Stimulated activated CD8-positive, alpha-beta memory T cell treated with anti-CD3 and anti-CD28 coated beads, Interleukin-15, amount 100 ng/mL, for 48 hours (primary cell): Measurements from ENCODE around the gene CXCL16.
"Not testable (repeated sequence)": the region's sequence is repeated elsewhere in the genome, so short reads cannot be mapped to it uniquely, and the experiment has no call there.

Experiments used
- DNase-seq, 2 donors: peaks; one replicate each; pipeline ENCODE4 v3.0.0-alpha.2; 2020; ENCODE audit warnings: low read depth in 2 of 2

The CXCL16 gene

DNA sequence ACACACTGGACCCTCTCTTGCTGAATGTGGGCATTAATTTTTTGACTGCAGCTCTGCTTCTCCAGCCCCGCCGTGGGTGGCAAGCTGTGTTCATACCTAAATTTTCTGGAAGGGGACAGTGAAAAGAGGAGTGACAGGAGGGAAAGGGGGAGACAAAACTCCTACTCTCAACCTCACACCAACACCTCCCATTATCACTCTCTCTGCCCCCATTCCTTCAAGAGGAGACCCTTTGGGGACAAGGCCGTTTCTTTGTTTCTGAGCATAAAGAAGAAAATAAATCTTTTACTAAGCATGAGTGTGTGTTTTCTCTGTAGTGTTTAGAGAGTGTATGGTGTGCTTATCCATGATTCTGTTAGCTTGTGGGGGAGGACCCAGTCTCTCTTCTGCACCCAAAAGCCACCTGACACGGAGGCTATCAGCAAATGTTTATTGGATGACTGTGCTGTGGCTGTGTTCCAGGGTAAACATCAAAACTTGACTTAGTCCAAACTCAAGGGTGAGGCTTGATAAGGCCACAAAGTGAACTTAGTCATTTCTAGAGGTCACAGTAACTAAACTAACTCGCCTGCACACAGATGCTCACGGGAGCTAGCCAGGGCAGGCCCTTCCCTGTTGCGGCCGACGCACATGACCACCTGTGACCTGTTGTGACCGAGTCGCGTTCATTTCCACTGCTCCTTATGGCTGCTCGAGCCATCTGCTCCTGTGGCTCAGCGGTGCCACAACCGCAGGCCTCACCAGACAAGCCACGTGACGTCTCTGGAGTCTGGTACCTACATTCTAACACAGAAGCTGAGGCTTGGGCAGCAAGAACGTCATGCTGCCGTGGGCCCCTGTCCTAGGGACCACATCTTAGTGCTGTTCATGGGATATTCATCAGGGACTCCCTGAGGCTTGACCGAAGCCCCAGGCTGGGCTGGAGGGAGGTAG is 18.3 kb downstream of the CXCL16 start:
- DNase-seq, result no peak

DNA sequence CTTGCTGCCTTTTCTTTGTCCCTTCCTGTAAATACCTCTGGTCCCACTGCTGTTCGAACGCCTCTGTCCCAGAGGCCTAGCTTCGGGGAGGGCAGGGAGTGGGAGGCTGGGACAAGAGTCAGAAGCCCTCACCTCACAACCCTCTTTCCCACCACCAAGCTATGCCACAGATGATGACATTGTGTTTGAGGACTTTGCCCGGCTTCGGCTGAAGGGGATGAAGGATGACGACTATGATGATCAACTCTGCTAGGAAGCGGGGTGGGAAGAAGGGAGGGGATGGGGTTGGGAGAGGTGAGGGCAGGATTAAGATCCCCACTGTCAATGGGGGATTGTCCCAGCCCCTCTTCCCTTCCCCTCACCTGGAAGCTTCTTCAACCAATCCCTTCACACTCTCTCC is 18.9 kb downstream of the CXCL16 start:
- DNase-seq, result no peak

DNA sequence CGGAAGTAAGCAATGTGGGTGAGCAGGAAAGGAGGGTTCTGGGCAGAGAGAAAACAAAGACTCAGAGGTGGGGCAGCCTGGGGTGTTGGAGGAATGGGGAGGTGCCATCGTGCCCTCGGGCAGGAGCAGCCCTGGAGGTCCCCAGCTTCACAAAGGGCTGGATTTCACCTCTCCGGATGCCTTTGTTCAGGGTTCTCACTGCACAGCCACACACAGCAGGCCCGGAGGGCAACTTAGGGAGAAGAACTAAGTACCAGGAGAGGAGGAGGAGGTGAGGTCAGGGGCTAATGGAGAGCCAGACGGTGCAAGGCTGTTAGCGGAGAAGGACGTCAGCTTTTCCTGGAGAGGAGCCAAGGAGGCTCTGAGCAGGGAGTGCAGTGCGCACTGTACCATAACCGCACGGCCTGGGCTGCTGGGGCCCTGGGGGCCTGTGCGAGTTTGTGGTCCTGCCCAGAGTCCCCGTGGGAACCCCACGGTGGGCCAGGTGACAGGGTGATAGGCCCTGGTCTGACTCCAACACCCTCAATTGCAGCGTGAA is 20.0 kb downstream of the CXCL16 start:
- no peak for DNase-seq

DNA sequence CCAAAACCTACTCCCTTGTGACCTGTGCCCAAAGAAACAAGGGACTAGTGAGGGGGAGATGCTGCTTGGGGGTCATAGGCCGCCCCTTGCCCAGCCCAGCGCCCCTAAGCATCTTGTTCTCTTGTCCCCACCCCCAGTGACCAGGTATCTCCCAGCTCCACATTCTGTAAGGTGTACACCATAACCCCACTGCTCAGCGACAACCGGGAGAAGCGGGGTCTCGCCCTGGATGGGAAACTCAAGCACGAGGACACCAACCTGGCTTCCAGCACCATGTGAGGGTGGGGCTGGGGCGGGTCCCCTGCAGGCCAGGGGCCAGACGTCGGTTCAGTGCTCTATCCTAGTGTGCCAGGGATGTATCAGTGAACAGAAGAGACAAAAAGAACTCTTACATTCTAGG is 20.6 kb downstream of the CXCL16 start:
- DNase-seq, result no peak

DNA sequence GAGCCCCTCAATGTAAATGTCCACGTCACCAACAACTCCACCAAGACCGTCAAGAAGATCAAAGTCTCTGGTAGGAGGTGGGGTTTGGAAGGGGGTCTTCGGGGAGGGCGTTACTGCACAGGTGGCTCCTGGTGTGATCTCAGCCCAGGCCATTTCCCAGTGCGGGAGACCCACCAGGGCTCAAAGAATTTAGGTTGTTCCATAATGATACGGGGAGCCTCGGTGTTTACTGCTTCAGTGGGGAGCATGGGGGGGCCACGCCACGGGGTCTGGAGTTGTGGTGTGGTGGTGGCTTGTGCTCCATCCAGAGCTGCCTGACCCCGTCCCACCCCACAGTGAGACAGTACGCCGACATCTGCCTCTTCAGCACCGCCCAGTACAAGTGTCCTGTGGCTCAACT is 21.5 kb downstream of the CXCL16 start:
- DNase-seq, result no peak

DNA sequence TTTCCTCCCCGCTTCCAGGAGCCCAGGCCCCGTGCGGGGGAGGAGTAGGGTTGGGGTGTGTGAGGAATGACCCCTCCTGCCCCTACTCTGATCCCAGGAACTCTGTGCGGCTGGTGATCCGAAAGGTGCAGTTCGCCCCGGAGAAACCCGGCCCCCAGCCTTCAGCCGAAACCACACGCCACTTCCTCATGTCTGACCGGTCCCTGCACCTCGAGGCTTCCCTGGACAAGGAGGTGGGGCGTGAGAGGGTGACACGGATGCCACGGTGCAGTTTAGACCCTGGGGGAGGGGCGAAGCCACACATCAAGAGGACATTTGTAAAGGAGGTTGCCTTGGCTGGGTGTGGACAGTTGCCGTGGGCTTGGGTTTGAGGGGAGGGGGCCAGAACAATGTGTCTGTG is 21.9 kb downstream of the CXCL16 start:
- DNase-seq, result no peak

DNA sequence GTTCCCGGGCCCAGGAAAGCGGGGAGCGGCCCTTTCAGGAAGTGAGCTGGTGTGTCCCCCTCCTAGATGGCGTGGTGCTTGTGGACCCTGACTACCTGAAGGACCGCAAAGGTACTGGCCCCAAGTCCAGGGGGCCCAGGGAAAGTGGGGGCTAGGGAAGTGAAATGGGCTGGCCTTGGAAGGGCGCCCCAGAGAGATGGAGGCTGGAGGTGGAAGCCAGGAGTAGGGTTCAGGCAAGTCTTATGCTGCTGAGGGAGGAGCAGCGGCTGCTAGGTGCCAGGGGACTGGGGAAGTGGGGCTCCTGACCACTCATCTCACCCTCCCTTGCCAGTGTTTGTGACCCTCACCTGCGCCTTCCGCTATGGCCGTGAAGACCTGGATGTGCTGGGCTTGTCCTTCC is 23.6 kb downstream of the CXCL16 start:
- no peak for DNase-seq

DNA sequence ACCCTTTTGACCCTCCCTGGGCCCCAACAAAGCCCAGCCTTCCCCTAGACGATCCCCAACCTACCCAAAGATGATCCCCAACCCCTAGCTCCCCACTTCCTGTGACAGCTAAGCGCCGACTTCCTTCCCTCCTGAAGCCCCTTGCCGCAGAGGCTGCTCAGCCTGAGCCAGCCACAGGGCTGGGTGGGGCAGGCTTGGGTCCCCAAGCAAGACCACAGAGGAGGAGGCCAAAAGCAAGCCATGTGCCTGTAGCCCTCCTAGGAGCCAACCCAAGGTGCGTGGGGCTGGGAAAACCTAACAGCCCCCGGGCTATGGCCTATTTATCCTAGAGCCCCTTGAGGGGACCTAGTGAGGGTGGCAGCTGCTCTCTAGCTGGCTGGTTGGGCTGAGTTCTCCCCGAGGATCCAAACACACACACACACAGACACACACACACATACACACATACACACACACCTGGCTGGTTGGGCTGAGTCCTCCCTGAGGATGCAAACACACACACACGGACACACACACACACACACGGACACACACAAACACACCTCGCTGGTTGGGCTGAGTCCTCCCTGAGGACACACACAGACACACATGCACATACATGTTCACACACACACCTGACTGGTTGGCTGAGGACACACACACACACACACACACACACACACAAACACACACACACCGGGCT is 24.5 kb downstream of the CXCL16 start:
- DNase-seq, result peak in 1 of 2 donors; percentile 54

DNA sequence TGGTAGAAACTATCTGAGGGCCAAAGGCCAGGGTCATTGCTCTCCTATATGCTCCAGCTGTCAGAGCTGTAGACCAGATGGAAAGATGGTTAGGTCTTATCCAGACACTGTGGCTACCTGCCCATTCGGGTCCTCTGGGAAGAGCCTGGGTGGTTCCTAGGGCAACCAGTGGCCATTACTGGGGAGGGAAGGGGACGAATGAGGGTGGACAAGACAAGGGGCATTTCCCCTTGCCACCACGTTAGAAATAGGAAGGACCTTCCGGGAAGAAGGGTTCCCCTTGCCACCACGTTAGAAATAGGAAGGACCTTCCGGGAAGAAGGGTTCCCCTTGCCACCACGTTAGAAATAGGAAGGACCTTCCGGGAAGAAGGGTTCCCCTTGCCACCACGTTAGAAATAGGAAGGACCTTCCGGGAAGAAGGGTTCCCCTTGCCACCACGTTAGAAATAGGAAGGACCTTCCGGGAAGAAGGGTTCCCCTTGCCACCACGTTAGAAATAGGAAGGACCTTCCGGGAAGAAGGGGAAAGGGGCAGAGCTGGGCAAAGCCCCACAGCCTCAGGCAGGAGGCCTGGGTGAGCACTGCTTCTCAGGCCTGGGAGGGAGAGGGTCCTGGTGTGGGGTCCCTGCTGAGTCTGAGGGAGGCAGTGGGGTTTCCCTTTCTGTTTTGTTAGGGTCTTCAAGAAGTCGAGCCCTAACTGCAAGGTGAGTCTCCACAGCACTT is 25.2 kb downstream of the CXCL16 start:
- DNase-seq, result not testable (repeated sequence)

DNA sequence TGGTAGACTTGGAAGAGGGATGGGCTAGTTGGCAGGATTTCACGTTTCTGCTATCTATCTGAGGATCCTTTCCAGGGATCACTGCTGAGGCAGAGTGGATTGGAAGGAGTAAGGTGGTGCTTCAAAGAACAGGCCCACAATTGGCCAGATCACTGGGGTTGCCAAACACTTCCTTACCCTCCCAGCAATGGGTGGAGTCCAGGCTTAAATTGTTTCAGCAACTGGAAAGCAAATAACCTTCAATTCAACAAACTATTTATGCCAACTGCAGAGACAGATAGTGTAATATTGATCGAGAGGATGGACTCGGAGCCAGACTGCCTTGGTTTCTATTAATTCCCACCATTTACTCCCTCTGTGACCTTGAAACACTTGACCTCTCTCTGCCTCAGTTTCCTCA is 27.2 kb downstream of the CXCL16 start:
- no peak for DNase-seq

DNA sequence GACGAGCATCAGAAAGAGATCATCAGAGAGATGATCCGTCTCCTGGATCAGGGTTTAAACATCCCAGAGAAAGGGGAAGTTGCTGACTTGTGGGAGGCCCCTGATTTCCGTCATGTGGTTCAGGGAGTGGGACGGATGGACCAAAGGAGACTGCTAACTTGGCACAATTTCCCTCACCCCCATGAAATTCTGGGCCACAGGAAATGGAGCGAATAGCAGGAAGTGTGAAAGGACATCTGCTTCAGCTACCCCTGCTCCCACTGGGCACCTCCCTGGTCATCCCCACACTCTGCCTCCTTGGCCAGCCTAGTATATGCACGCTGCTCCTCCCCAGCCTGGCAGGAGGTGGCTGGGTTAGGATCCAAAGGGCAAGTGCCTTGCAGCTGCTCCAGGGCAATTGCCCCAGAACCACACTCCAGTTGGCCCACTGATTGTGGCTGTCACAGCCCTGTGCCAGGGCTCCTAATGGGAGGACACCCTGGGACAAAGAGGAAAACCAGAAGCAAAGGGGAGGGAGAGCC is 28.0 kb downstream of the CXCL16 start:
- no peak for DNase-seq

DNA sequence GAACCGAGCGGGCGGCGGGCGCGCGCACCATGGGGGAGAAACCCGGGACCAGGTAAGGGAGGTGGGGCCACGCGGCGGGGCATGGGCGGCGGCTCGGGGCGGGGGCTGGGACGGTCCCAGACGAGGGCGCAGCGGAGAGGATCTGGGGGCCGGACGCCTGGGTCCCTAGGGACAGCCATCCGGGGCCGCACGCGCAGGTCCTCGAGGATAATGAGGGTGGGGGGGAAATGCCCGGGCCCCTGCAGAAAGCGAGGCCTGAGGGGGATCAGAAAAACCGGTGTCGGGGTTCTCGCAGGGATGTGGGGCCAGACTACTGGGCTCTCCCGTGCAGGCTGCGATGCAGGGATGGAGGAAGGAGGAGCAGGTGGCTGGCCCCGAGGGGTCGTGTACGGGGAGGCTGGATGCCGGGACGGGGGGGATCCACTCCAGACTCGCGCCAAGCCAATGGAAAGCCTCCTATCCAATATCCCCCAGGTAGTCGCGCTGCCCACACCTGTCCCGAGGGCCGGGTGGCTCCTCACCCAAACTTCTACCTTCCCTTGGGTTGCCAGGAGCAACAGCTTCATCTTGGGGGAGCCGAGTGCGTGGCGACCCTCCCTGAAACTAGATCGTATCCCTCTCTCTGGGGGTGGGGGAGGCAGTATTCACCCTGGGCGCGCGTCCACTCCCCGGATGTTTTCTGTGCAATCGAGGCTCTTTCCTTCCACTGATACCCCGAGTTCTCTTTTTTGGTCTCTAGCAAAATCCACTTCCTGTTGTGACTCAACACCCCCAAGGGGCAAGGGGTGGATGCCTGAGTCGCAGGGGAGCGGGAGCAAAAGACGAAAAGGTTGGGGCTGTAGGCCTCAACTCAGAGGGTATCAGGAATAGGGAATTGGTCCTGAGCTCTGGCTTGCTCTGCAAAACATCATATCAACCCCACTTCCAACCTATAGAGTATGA is 28.8 kb downstream of the CXCL16 start:
- DNase-seq, result peak in 1 of 2 donors; percentile 45

DNA sequence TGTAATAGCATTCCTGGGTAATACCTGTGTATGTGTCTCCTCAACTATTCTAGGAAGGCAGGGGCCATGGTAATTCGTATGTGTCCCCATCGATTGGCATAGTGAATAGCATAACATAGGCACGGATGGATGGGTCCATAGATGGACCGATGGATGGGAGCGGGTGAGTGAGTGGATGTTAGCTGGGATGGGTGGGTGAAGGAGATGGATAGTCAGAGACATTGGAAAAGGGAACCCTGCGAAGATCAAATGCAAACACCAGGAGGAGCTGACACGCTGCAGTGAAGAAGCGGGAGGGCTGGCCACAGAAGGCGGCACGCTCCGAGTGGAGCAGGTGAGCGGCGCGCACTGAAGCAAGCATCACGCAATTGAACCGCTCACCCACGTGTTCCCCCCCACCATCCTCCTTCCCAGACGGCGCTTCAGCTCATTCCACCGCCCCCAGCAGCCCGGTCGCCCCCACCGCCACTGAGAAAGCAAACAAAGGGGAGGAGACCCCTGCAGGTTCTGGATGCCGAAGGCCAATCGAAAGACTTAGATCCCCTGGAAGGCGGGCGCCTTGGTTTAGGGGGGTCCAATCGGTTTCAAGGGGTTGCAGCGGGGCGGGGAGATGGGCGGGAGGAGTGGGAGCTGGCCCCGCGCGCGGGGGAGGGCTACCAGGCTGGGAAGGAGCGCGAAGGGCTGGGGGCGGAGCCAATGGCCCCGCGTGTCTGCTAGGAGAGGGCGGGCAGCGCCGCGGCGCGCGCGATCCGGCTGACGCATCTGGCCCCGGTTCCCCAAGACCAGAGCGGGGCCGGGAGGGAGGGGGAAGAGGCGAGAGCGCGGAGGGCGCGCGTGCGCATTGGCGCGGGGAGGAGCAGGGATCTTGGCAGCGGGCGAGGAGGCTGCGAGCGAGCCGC is 29.7 kb downstream of the CXCL16 start, which contains the start of gene ARRB2:
Gene ARRB2 (plus strand): TSS at position 839 of the 899 bp plus-strand sequence. CDS start 90 bp downstream, outside the sequence.
- DNase-seq, result peak; percentile 99

DNA sequence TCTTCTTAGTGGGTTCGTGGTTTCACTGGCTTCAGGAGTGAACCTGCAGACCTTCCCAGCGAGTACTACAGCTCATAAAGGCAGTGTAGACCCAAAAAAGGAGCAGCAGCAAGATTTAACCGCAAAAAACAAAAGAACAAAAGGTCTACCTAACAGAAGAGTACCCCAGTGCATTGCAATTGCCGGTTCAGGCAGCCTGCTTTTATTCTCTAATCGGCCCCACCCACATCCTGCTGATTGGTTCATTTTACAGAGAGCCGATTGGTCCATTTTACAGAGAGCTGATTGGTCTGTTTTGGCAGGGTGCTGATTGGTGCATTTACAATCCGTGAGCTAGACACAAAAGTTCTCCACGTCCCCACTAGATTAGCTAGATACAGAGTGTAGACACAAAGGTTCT is 31.3 kb downstream of the CXCL16 start:
- peak in 1 of 2 donors; percentile 59 for DNase-seq

DNA sequence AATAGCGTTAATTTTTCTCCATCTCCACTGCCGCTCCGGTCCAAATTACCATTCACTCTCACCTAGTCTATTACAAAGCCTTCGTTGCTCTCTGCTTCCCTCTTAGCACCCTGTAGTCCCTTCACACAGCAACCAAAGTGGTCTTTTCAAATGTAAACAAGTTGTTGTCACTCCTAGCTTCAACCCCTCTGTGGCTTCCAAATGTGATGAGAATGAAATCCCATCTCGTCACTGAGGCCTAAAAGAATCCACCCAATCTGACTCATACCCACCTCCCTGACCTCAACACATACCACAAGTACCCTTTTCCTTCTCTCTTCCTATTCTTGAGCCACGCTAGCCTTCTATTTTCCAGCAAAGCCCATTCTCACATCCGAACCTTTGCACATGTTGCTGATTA is 33.6 kb downstream of the CXCL16 start:
- DNase-seq, result no peak

DNA sequence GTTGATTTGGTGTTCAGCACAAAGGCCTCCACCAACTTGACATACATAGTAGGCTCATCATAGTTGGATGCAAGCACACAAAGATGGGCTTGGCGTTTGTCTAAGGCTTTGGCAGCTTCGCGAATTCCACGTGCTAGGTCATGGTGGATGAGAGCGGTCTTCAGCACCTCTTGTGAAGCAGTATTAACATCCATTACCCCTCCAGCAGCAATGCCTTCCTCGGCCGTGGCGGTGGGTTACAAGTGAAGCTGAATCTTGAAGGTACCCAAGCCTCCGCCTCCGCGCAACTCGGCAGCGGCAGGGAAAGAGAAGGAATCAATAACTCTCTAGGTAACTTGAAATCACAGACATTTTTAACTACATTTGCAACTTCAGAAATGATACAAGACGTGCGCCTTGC is 34.7 kb downstream of the CXCL16 start:
- DNase-seq, result no peak

DNA sequence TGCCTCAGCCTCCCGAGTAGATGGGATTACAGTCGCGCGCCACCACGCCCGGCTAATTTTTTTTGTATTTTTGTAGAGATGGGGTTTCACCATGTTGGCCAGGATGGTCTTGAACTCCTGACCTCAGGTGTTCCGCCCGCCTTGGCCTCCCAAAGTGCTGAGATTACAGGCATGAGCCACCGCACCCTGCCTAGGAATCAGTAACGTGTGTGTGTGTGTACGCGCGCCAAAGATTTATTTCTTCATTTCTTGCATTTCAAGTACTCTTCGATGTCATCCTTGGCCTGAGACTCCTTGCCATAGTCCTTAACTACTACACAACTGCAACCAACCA is 35.2 kb downstream of the CXCL16 start:
- DNase-seq, result not testable (repeated sequence)

DNA sequence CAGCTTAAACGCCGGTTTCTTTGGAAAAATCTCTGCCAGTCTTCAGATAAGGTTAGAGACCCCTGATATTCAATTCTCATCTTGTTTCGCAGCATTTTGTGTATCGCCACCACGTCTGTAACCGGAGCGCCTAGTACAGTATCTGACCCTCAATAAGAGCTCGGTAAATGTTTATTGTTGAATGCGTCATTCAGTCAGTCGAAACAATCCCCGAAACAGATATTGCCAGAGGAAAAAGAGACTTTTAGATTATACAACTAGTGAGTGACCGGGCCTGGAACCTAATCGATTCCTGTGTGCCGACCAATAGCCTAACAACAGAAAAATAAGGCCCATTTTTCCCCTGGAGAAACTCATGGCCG is 36.4 kb downstream of the CXCL16 start:
- DNase-seq, result no peak

DNA sequence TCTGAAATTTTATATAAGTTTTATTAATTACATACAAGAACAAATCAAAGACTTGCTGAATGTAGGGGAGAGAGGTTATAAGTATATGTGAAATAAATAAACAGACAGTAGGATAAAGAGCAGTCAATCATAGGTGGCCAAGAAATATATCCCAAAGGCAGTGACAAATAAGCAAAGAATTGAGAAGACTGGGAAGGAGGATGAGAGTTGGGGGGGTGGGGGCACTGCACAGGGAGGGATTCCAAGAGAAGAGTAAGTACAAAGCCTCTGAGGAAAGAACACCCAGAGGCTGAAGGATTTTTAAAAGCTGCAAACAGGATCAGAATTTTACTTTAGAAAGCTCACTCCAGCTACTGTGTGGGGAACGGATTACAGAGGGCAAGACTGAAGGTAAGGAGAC is 38.6 kb downstream of the CXCL16 start:
- no peak for DNase-seq
